H1 (cell line): Measurements from ENCODE around the gene MIR17HG. TPM values are rescaled to one million over a fixed set of nuclear protein-coding genes. Genes with fewer than 3 reads are reported as not detected.

Source experiments
- CTCF ChIA-PET: fragments of 300-600 bp; sonication (Branson Sonifier 250); formaldehyde crosslinking; loops from one replicate; lab custom pipeline; 2021; ENCODE audit not compliant: partially characterized antibody; lab: Charles Lee
- POLR2A ChIA-PET: fragments of 300-600 bp; sonication (Branson Sonifier 250); formaldehyde crosslinking; loops from one replicate; lab custom pipeline; 2021; ENCODE audit warnings: inconsistent platforms; ENCODE audit not compliant: partially characterized antibody; lab: Charles Lee
- DNase-seq, 2 experiments: peaks; one replicate each; pipeline versions ENCODE4 v3.0.0 to v3.0.0-alpha.2; 2010 to 2022; ENCODE audit warnings: low spot score in 2 of 2, low read depth in 1 of 2, mixed read lengths in 1 of 2
- FAIRE-seq: peaks from 2 replicates; lab custom pipeline; 2011; peaks lifted over from hg19 to GRCh38; lab: Jason Lieb, UNC
- H2AFZ ChIP-seq: 2 replicates; pipeline ENCODE4 v1.8.1; 2012; ENCODE audit warnings: low read length, inconsistent platforms
- H2AK5ac ChIP-seq: 2 replicates; pipeline ENCODE4 v1.6.1; 2013; ENCODE audit warnings: low read depth, low read length
- H2BK120ac ChIP-seq: replicated peaks from 2 replicates; pipeline ENCODE3; 2013; ENCODE audit warnings: low read depth, low read length, inconsistent platforms
- H2BK12ac ChIP-seq: 2 replicates; pipeline ENCODE4 v1.6.1; 2013; ENCODE audit warnings: low read depth, low read length
- H2BK15ac ChIP-seq: 2 replicates; pipeline ENCODE4 v1.6.1; 2013; ENCODE audit warnings: low read length
- H2BK20ac ChIP-seq: 2 replicates; pipeline ENCODE4 v1.6.1; 2013; ENCODE audit warnings: low read length
- H2BK5ac ChIP-seq: 2 replicates; pipeline ENCODE4 v1.6.1; 2013; ENCODE audit warnings: low read depth, low read length
- H3K14ac ChIP-seq: 2 replicates; pipeline ENCODE4 v1.6.1; 2013; ENCODE audit warnings: inconsistent platforms; ENCODE audit not compliant: insufficient read length
- H3K18ac ChIP-seq: 2 replicates; pipeline ENCODE4 v1.6.1; 2013; ENCODE audit warnings: low read length; ENCODE audit errors: extremely low read depth
- H3K23ac ChIP-seq: 2 replicates; pipeline ENCODE4 v1.6.1; 2013; ENCODE audit warnings: inconsistent platforms; ENCODE audit not compliant: insufficient read length
- H3K23me2 ChIP-seq: 2 replicates; pipeline ENCODE4 v1.6.1; 2013; ENCODE audit warnings: low read depth, low read length
- H3K27ac ChIP-seq: 2 replicates; pipeline ENCODE4 v1.6.1; 2011; ENCODE audit warnings: low read depth, low read length, inconsistent platforms
- H3K27me3 ChIP-seq, 4 experiments: replicated peaks in 1 of 4; 1 replicate in 1 of 4; 2 replicates in 3 of 4; pipeline versions ENCODE4 v1.6.1 to v1.8.1; 2011 to 2013; ENCODE audit warnings: low read length in 3 of 4, mild to moderate bottlenecking in 3 of 4, inconsistent platforms in 2 of 4, mixed read lengths in 2 of 4, moderate library complexity in 1 of 4; ENCODE audit not compliant: control insufficient read depth in 3 of 4, insufficient read depth in 3 of 4; ENCODE audit errors: extremely low read depth in 1 of 4
- H3K36me3 ChIP-seq, 4 experiments: 2 replicates each; pipeline versions ENCODE4 v1.6.1 to v1.8.1; 2011 to 2013; ENCODE audit warnings: mild to moderate bottlenecking in 4 of 4, low read length in 3 of 4, moderate library complexity in 2 of 4, control low read depth in 1 of 4, inconsistent platforms in 1 of 4; ENCODE audit not compliant: insufficient read depth in 4 of 4, control insufficient read depth in 2 of 4
- H3K4ac ChIP-seq: replicated peaks from 2 replicates; pipeline ENCODE3; 2013; ENCODE audit warnings: low read length, low read depth, mixed read lengths, inconsistent platforms; ENCODE audit not compliant: insufficient read length
- H3K4me1 ChIP-seq, 4 experiments: replicated peaks in 1 of 4; 1 replicate in 1 of 4; 2 replicates in 3 of 4; pipeline versions ENCODE4 v1.6.1 to v1.8.1; 2011 to 2013; ENCODE audit warnings: low read length in 3 of 4, inconsistent platforms in 2 of 4, mixed read lengths in 1 of 4; ENCODE audit not compliant: insufficient read depth in 4 of 4, control insufficient read depth in 3 of 4
- H3K4me2 ChIP-seq, 2 experiments: 2 replicates each; pipeline versions ENCODE4 v1.6.1 to v1.8.1; 2011 to 2013; ENCODE audit warnings: low read depth in 2 of 2, low read length in 2 of 2, control low read depth in 1 of 2, inconsistent platforms in 1 of 2, mild to moderate bottlenecking in 1 of 2; ENCODE audit not compliant: insufficient read depth in 1 of 2
- H3K4me3 ChIP-seq, 4 experiments: fragments of 200-600, 300-600 bp in 1 of 4; sonication (generic), shearing (Covaris generic), sonication (Bioruptor Twin) in 1 of 4; 2 replicates each; pipeline versions ENCODE4 v1.5.1 to v1.8.1; 2011 to 2016; ENCODE audit warnings: low read length in 4 of 4, low read depth in 3 of 4, control low read depth in 2 of 4, inconsistent platforms in 2 of 4, mild to moderate bottlenecking in 2 of 4, mixed read lengths in 1 of 4, moderate library complexity in 1 of 4; ENCODE audit not compliant: insufficient read depth in 2 of 4; ENCODE audit errors: extremely low read depth in 1 of 4
- H3K56ac ChIP-seq: replicated peaks from 2 replicates; pipeline ENCODE3; 2013; ENCODE audit warnings: low read depth, mild to moderate bottlenecking, mixed read lengths, low read length, inconsistent platforms; ENCODE audit not compliant: insufficient read length
- H3K79me1 ChIP-seq: 2 replicates; pipeline ENCODE4 v1.6.1; 2013; ENCODE audit warnings: low read depth, low read length, control low read depth
- H3K79me2 ChIP-seq, 2 experiments: 2 replicates each; pipeline versions ENCODE4 v1.6.1 to v1.8.1; 2012 to 2013; ENCODE audit warnings: low read length in 2 of 2, mild to moderate bottlenecking in 2 of 2, inconsistent platforms in 1 of 2; ENCODE audit not compliant: insufficient read depth in 2 of 2, control insufficient read depth in 1 of 2
- H3K9ac ChIP-seq, 4 experiments: replicated peaks in 1 of 4; 1 replicate in 1 of 4; 2 replicates in 3 of 4; pipeline versions ENCODE4 v1.6.1 to v1.8.1; 2011 to 2013; ENCODE audit warnings: low read depth in 3 of 4, low read length in 3 of 4, control low read depth in 2 of 4, mild to moderate bottlenecking in 2 of 4, moderate library complexity in 2 of 4, inconsistent platforms in 1 of 4; ENCODE audit errors: extremely low read depth in 1 of 4
- H3K9me3 ChIP-seq, 2 experiments: 2 replicates each; pipeline versions ENCODE4 v1.6.1 to v1.8.1; 2012 to 2013; ENCODE audit warnings: mild to moderate bottlenecking in 2 of 2, moderate library complexity in 2 of 2, control low read depth in 1 of 2, inconsistent platforms in 1 of 2, low read depth in 1 of 2, low read length in 1 of 2, mixed read lengths in 1 of 2; ENCODE audit not compliant: insufficient read depth in 2 of 2
- H4K20me1 ChIP-seq, 2 experiments: replicated peaks in 1 of 2; 2 replicates each; pipeline versions ENCODE3 to v1.8.1; 2011 to 2013; ENCODE audit warnings: inconsistent platforms in 2 of 2, low read length in 2 of 2, mild to moderate bottlenecking in 1 of 2; ENCODE audit not compliant: insufficient read depth in 2 of 2, control insufficient read depth in 1 of 2
- H4K5ac ChIP-seq: 2 replicates; pipeline ENCODE4 v1.6.1; 2013; ENCODE audit warnings: low read length, low read depth, mixed read lengths, inconsistent platforms; ENCODE audit not compliant: insufficient read length
- H4K8ac ChIP-seq: 2 replicates; pipeline ENCODE4 v1.8.0; 2013; ENCODE audit warnings: mild to moderate bottlenecking, moderate library complexity, low read length, inconsistent platforms; ENCODE audit not compliant: insufficient read depth; ENCODE audit errors: extremely low read depth
- H4K91ac ChIP-seq: replicated peaks from 2 replicates; pipeline ENCODE3; 2013; ENCODE audit warnings: low read length, mixed read lengths, inconsistent platforms; ENCODE audit not compliant: insufficient read length
- CHD1 ChIP-seq: IDR thresholded peaks from 2 replicates; pipeline ENCODE4 v1.6.1; 2012; ENCODE audit warnings: low read depth, low read length, improper control_type of control experiment
- EGR1 ChIP-seq: IDR thresholded peaks from 2 replicates; pipeline ENCODE4 v1.6.1; 2011; ENCODE audit warnings: low read depth, low read length, borderline replicate concordance
- JUND ChIP-seq: IDR thresholded peaks from 2 replicates; pipeline ENCODE4 v1.6.1; 2011; ENCODE audit warnings: mild to moderate bottlenecking, improper control_type of control experiment, low read length
- KDM5A ChIP-seq: fragments of 200-600 bp; IDR thresholded peaks from 2 replicates; pipeline ENCODE4 v1.7.1; 2012; ENCODE audit warnings: mild to moderate bottlenecking, low read length, inconsistent platforms, mixed read lengths
- RAD21 ChIP-seq, 2 experiments: IDR thresholded peaks in 1 of 2; conservative IDR thresholded peaks in 1 of 2; 2 replicates each; pipeline ENCODE4 v1.6.1; 2011; ENCODE audit warnings: low read depth in 2 of 2, low read length in 2 of 2, improper control_type of control experiment in 1 of 2, inconsistent platforms in 1 of 2, mild to moderate bottlenecking in 1 of 2, moderate library complexity in 1 of 2
- RNF2 ChIP-seq: fragments of 200-900, 300-1000 bp; sonication (generic); IDR thresholded peaks from 2 replicates; pipeline ENCODE4 v1.7.1; 2016; ENCODE audit warnings: borderline replicate concordance, low read depth, mild to moderate bottlenecking, antibody characterized with exemption, low read length; ENCODE audit not compliant: poor library complexity, severe bottlenecking; ENCODE audit errors: missing control alignments
- SIRT6 ChIP-seq: IDR thresholded peaks from one replicate; pipeline ENCODE4 v1.7.1; 2012; ENCODE audit warnings: low read length, inconsistent platforms
- WGBS, 2 experiments: shearing (Covaris generic) in 1 of 2; methylation state at CpG; one replicate each; pipeline versions ENCODE4 v1.1.6 to v1.1.7; 2013 to 2015; ENCODE audit warnings: low lambda C conversion rate in 2 of 2, mixed read lengths in 2 of 2, inconsistent platforms in 1 of 2, low coverage in 1 of 2, missing lambda C conversion rate in 1 of 2; ENCODE audit not compliant: insufficient replicate concordance in 2 of 2, insufficient coverage in 1 of 2, insufficient read length in 1 of 2; ENCODE audit errors: extremely low coverage in 1 of 2, missing lambda C conversion rate in 1 of 2; 5-methylcytosine and 5-hydroxymethylcytosine counted together
- polyA plus RNA-seq, 7 experiments: library from polyadenylated mRNA; depleted of rRNA in 3 of 7; stranded (reverse) in 5 of 7; unstranded in 2 of 7; fragments of >200 nt in 5 of 7; fragments of 200-250 nt in 2 of 7; gene quantifications; 1 replicate in 5 of 7; 2 replicates in 1 of 7; 4 replicates in 1 of 7; pipeline versions ENCODE4 v1.2.1 to v1.2.3, GENCODE V29; 2011 to 2013; ENCODE audit warnings: missing spikeins in 2 of 7, mixed read lengths in 2 of 7
- total RNA-seq: library from RNA; stranded (reverse); fragmentation: NEBNext Ultra II Directional; extraction: Animal tissue kit (Norgen Biotek cat#: 25700); gene quantifications from 2 replicates; pipeline ENCODE4 v1.2.1, GENCODE V29; 2021

MIR17HG gene
- total and polyA plus RNA-seq, 2 of the 8 experiments (the other 6 are each of a cell fraction or from before 2014, with no cell fraction given) = 11.5 to 36.9 TPM

DNA sequence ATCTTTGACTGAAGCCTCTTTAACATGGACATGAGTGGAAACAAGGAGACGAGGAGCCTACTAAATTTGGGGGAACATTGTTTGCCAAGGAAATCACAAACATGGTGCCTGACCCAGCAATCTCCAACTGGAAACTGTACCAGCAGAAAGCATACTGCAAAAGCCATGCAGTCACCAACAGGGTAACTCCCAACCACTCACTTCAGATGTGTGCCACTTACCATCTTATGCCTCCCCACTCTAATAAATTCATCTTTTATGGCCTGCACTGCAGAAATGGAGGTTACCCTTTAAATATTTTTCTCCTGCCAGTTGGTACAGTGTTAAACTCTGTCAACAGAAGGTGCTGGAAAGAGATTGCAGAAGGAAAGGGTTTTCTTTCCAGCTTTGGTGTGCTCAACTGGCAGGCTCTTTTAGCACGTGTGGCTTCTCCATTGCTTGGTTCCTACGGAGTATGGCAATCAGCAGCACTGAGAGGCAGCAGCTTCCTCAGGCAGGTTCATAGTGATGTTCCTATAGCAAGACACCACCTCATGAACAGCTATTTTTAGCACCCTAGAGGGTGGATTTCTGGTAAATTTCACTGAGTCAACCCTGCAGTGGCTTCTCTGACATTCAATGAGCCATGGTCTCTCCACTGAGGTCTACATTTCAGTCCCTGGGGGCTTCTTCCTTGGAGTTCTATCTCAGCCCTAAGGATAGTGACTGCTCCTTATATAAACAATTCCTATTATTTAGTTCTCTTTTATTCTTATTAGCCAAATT is 21.4 kb downstream of the MIR17HG start:
- H4K20me1 ChIP-seq = peaks cover 0 to 2% of the 10 kb centered on the region in 2 experiments

More for the DNA sequence above, 21.4 kb downstream of the MIR17HG start:
- Histone ChIP-seq H2AK5ac (no peak overlapping the region), H2BK5ac (no peak overlapping the region), H3K36me3 (no peaks in the 10 kb centered on the region), H2BK12ac (no peak overlapping the region), H4K8ac (no peak overlapping the region), H4K91ac (no peak overlapping the region), H3K4me1 (no peaks in the 10 kb centered on the region), H2BK20ac (no peak overlapping the region), H3K79me1 (no peaks in the 10 kb centered on the region), H3K23me2 (no peaks in the 10 kb centered on the region), H3K18ac (no peak overlapping the region), H2AFZ (no peak overlapping the region), H3K4ac (no peak overlapping the region), H3K23ac (no peak overlapping the region), H3K9me3 (no peaks in the 10 kb centered on the region), H2BK120ac (no peak overlapping the region), H3K79me2 (no peaks in the 10 kb centered on the region), H3K56ac (no peak overlapping the region), H3K14ac (no peak overlapping the region), H3K27ac (no peak overlapping the region), H3K27me3 (no peaks in the 10 kb centered on the region), H2BK15ac (no peak overlapping the region), H4K5ac (no peak overlapping the region), H3K4me2 (no peak overlapping the region), H3K9ac (no peak overlapping the region), H3K4me3 (no peak overlapping the region)
- TF ChIP-seq RAD21 (IDR thresholded peaks at IDR 0.05 in 1 of 2, conservative IDR thresholded peaks at IDR 0.05 in 1 of 2; ENCODE audit: low read depth in 2 of 2, low read length in 2 of 2) (no peak), KDM5A (no peak), SIRT6 (no peak), JUND (no peak), CHD1 (no peak), RNF2 (no peak), EGR1 (no peak)
- DNase-seq (no peak), FAIRE-seq (no peak)
- ChIA-PET POLR2A (interaction anchor here (0.9 to 2.3 kb wide), 4 partner anchors 10 to 21 kb away, joined by 3 to 19 read pairs (median 6); partner anchors contain the start of gene MIR17HG), CTCF (interaction anchor here (1.1 to 2.1 kb wide), 4 partner anchors 12 to 38 kb away, joined by 3 to 5 read pairs (median 4); no protein-coding TSS in a partner anchor)
- 90% methylated on average over 3 of the region's 3 CpGs; no CpG with 5 or more reads in 1 of the 2 experiments for WGBS, 2 experiments
